Effector memory CD4-positive, alpha-beta T cell (primary cell): Measurements from ENCODE around the gene GALNT17.

Experiments used
- DNase-seq, 3 donors: peaks; one replicate each; pipeline ENCODE4 v3.0.0-alpha.2; 2020
- H3K27ac ChIP-seq: 2 replicates; pipeline ENCODE4 v1.7.0; 2013; ENCODE audit warnings: mild to moderate bottlenecking, low read length, moderate library complexity; ENCODE audit not compliant: insufficient read depth, poor library complexity, severe bottlenecking
- H3K27me3 ChIP-seq: replicated peaks from 2 replicates; pipeline ENCODE4 v1.7.0; 2013; ENCODE audit warnings: mild to moderate bottlenecking, low read length; ENCODE audit not compliant: insufficient read depth, control insufficient read depth, poor library complexity, severe bottlenecking
- H3K36me3 ChIP-seq: 2 replicates; pipeline ENCODE4 v1.7.0; 2013; ENCODE audit warnings: mild to moderate bottlenecking, low read length, moderate library complexity; ENCODE audit not compliant: control insufficient read depth, insufficient read depth
- H3K4me1 ChIP-seq: 2 replicates; pipeline ENCODE4 v1.7.0; 2013; ENCODE audit warnings: low read length, mild to moderate bottlenecking; ENCODE audit not compliant: control insufficient read depth, insufficient read depth, poor library complexity, severe bottlenecking
- H3K4me3 ChIP-seq: 2 replicates; pipeline ENCODE4 v1.7.0; 2013; ENCODE audit warnings: low read length, low read depth, mild to moderate bottlenecking; ENCODE audit not compliant: insufficient read depth, poor library complexity, severe bottlenecking
- H3K9me3 ChIP-seq: 2 replicates; pipeline ENCODE4 v1.7.0; 2013; ENCODE audit warnings: mild to moderate bottlenecking, low read length, moderate library complexity; ENCODE audit not compliant: control insufficient read depth

Gene GALNT17

GRCh38 chr7:71362240-71362639 is 230.3 kb downstream of the GALNT17 start:
- Histone ChIP-seq H3K27me3 (no peaks in the 10 kb centered on the region), H3K27ac (no peak overlapping the region), H3K4me1 (no peaks in the 10 kb centered on the region), H3K9me3 (no peaks in the 10 kb centered on the region), H3K4me3 (no peak overlapping the region), H3K36me3 (no peaks in the 10 kb centered on the region)
- no peak for DNase-seq

- no peak overlapping the region for H3K27ac ChIP-seq
- no peaks in the 10 kb centered on the region for H3K36me3 ChIP-seq
- no peaks in the 10 kb centered on the region for H3K9me3 ChIP-seq
- H3K27me3 ChIP-seq, result no peaks in the 10 kb centered on the region
- no peak overlapping the region for H3K4me3 ChIP-seq
- no peak for DNase-seq
- no peaks in the 10 kb centered on the region for H3K4me1 ChIP-seq
Measured at GRCh38 chr7:71363223-71363622, 231.3 kb downstream of the GALNT17 start.

GRCh38 chr7:71363627-71364026 is 231.7 kb downstream of the GALNT17 start:
- no peak overlapping the region for H3K4me3 ChIP-seq
- H3K27me3 ChIP-seq, result no peaks in the 10 kb centered on the region
- no peaks in the 10 kb centered on the region for H3K9me3 ChIP-seq
- DNase-seq, result no peak
- no peaks in the 10 kb centered on the region for H3K4me1 ChIP-seq
- H3K27ac ChIP-seq, result no peak overlapping the region
- H3K36me3 ChIP-seq, result no peaks in the 10 kb centered on the region

GRCh38 chr7:71364551-71364950 is 232.6 kb downstream of the GALNT17 start:
- H3K4me3 ChIP-seq, result no peak overlapping the region
- H3K4me1 ChIP-seq, result no peaks in the 10 kb centered on the region
- H3K27me3 ChIP-seq, result no peaks in the 10 kb centered on the region
- DNase-seq, result no peak
- H3K27ac ChIP-seq, result no peak overlapping the region
- no peaks in the 10 kb centered on the region for H3K9me3 ChIP-seq
- H3K36me3 ChIP-seq, result no peaks in the 10 kb centered on the region

- H3K9me3 ChIP-seq, result peaks cover 3% of the 10 kb centered on the region
- H3K27me3 ChIP-seq, result no peaks in the 10 kb centered on the region
Measured at GRCh38 chr7:71372991-71373390, 241.0 kb downstream of the GALNT17 start.

GRCh38 chr7:71377062-71377461 is 245.1 kb downstream of the GALNT17 start:
- Histone ChIP-seq H3K27me3 (no peaks in the 10 kb centered on the region), H3K4me1 (no peaks in the 10 kb centered on the region), H3K27ac (no peak overlapping the region), H3K4me3 (no peak overlapping the region), H3K9me3 (peaks cover 3% of the 10 kb centered on the region), H3K36me3 (no peaks in the 10 kb centered on the region)
- DNase-seq, result no peak

More at GRCh38 chr7:71372991-71373390, 241.0 kb downstream of the GALNT17 start:
- H3K27ac ChIP-seq, result no peak overlapping the region
- H3K36me3 ChIP-seq, result no peaks in the 10 kb centered on the region
- no peak overlapping the region for H3K4me3 ChIP-seq
- no peaks in the 10 kb centered on the region for H3K4me1 ChIP-seq
- no peak for DNase-seq

GRCh38 chr7:71377469-71377868 is 245.5 kb downstream of the GALNT17 start:
- no peaks in the 10 kb centered on the region for H3K36me3 ChIP-seq
- H3K4me1 ChIP-seq, result no peaks in the 10 kb centered on the region
- no peak overlapping the region for H3K27ac ChIP-seq
- peaks cover 3% of the 10 kb centered on the region for H3K9me3 ChIP-seq
- no peaks in the 10 kb centered on the region for H3K27me3 ChIP-seq
- no peak for DNase-seq
- no peak overlapping the region for H3K4me3 ChIP-seq

GRCh38 chr7:71384094-71384493 is 252.2 kb downstream of the GALNT17 start:
- H3K36me3 ChIP-seq, result no peaks in the 10 kb centered on the region
- H3K4me3 ChIP-seq, result no peak overlapping the region
- no peak for DNase-seq
- H3K27me3 ChIP-seq, result no peaks in the 10 kb centered on the region
- no peaks in the 10 kb centered on the region for H3K9me3 ChIP-seq
- no peak overlapping the region for H3K27ac ChIP-seq
- no peaks in the 10 kb centered on the region for H3K4me1 ChIP-seq

- Histone ChIP-seq H3K4me3 (no peak overlapping the region), H3K36me3 (no peaks in the 10 kb centered on the region), H3K9me3 (no peaks in the 10 kb centered on the region), H3K4me1 (no peaks in the 10 kb centered on the region), H3K27me3 (no peaks in the 10 kb centered on the region), H3K27ac (no peak overlapping the region)
- no peak for DNase-seq
Measured at GRCh38 chr7:71385330-71385729, 253.4 kb downstream of the GALNT17 start.

GRCh38 chr7:71386152-71386785 is 254.3 kb downstream of the GALNT17 start:
- Histone ChIP-seq H3K36me3 (no peaks in the 10 kb centered on the region), H3K27ac (no peak overlapping the region), H3K27me3 (no peaks in the 10 kb centered on the region), H3K4me1 (no peaks in the 10 kb centered on the region), H3K4me3 (no peak overlapping the region), H3K9me3 (no peaks in the 10 kb centered on the region)
- DNase-seq, result no peak
